Progenitor cell of endocrine pancreas (in vitro differentiated cells): Measurements from ENCODE around the gene ZFAND3. TPM values are rescaled to one million over a fixed set of nuclear protein-coding genes. Genes with fewer than 3 reads are reported as not detected.
"Not testable (repeated sequence)": the region's sequence is repeated elsewhere in the genome, so short reads cannot be mapped to it uniquely, and the experiment has no call there.

ENCODE experiments used
- DNase-seq: peaks from one replicate; pipeline ENCODE4 v3.0.0; 2021; ENCODE audit warnings: low spot score; ENCODE audit not compliant: unreplicated experiment
- H3K27ac Mint-ChIP-seq: 2 replicates; pipeline ENCODE4 v1.8.0; 2021; ENCODE audit warnings: mild to moderate bottlenecking, moderate library complexity, mixed read lengths
- H3K27me3 Mint-ChIP-seq: 2 replicates; pipeline ENCODE4 v1.8.0; 2021; ENCODE audit warnings: mixed read lengths
- H3K36me3 Mint-ChIP-seq: 2 replicates; pipeline ENCODE4 v1.8.0; 2022; ENCODE audit warnings: mixed read lengths; ENCODE audit not compliant: insufficient read depth
- H3K4me1 Mint-ChIP-seq: 2 replicates; pipeline ENCODE4 v1.8.0; 2021; ENCODE audit warnings: low read depth, mixed read lengths
- H3K4me3 Mint-ChIP-seq: 2 replicates; pipeline ENCODE4 v1.8.0; 2021; ENCODE audit warnings: low read depth, mild to moderate bottlenecking, moderate library complexity, mixed read lengths
- H3K9me3 Mint-ChIP-seq: 2 replicates; pipeline ENCODE4 v1.8.0; 2021; ENCODE audit warnings: low read depth, mixed read lengths
- total RNA-seq: library from RNA; stranded (reverse); gene quantifications from 2 replicates; pipeline ENCODE4 v1.2.1, GENCODE V29; 2021
- TF ChIP-seq, protein P1 (sequence below): fragments of 200-600 bp; sonication (generic); IDR thresholded peaks from one replicate; pipeline ENCODE4 v1.5.0; 2021; ENCODE audit warnings: antibody characterized with exemption, mild to moderate bottlenecking; ENCODE audit not compliant: unreplicated experiment

Gene ZFAND3
- total RNA-seq, 1 donor from 2014 or later: 102 TPM

- H3K4me1 Mint-ChIP-seq: no peaks in the 10 kb centered on the region
- H3K36me3 Mint-ChIP-seq: no peaks in the 10 kb centered on the region
- no peak overlapping the region for H3K27ac Mint-ChIP-seq
- TF ChIP-seq, protein P1, sequence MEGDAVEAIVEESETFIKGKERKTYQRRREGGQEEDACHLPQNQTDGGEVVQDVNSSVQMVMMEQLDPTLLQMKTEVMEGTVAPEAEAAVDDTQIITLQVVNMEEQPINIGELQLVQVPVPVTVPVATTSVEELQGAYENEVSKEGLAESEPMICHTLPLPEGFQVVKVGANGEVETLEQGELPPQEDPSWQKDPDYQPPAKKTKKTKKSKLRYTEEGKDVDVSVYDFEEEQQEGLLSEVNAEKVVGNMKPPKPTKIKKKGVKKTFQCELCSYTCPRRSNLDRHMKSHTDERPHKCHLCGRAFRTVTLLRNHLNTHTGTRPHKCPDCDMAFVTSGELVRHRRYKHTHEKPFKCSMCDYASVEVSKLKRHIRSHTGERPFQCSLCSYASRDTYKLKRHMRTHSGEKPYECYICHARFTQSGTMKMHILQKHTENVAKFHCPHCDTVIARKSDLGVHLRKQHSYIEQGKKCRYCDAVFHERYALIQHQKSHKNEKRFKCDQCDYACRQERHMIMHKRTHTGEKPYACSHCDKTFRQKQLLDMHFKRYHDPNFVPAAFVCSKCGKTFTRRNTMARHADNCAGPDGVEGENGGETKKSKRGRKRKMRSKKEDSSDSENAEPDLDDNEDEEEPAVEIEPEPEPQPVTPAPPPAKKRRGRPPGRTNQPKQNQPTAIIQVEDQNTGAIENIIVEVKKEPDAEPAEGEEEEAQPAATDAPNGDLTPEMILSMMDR: no peak
- no peaks in the 10 kb centered on the region for H3K27me3 Mint-ChIP-seq
- DNase-seq: no peak
- no peak overlapping the region for H3K4me3 Mint-ChIP-seq
- H3K9me3 Mint-ChIP-seq: no peaks in the 10 kb centered on the region
Observed at GRCh38 chr6:38043259-38043753, 223.8 kb downstream of the ZFAND3 start.

- Mint-ChIP-seq H3K4me3 (no peak overlapping the region), H3K27ac (no peak overlapping the region), H3K4me1 (no peaks in the 10 kb centered on the region), H3K9me3 (no peaks in the 10 kb centered on the region), H3K36me3 (no peaks in the 10 kb centered on the region), H3K27me3 (no peaks in the 10 kb centered on the region)
- TF ChIP-seq, protein P1: no peak
- DNase-seq: no peak
Observed at GRCh38 chr6:38045701-38046305, 226.3 kb downstream of the ZFAND3 start.

GRCh38 chr6:38047562-38047961 lies 228.0 kb downstream of the ZFAND3 start:
- Mint-ChIP-seq H3K27ac (no peak overlapping the region), H3K4me1 (no peaks in the 10 kb centered on the region), H3K36me3 (no peaks in the 10 kb centered on the region), H3K9me3 (no peaks in the 10 kb centered on the region), H3K27me3 (no peaks in the 10 kb centered on the region), H3K4me3 (no peak overlapping the region)
- TF ChIP-seq, protein P1: no peak
- no peak for DNase-seq

GRCh38 chr6:38049861-38050397 lies 230.4 kb downstream of the ZFAND3 start:
- H3K4me3 Mint-ChIP-seq, H3K9me3 Mint-ChIP-seq, DNase-seq, H3K27me3 Mint-ChIP-seq, H3K36me3 Mint-ChIP-seq, H3K27ac Mint-ChIP-seq: not testable (repeated sequence)
- peaks cover 14% of the 10 kb centered on the region for H3K4me1 Mint-ChIP-seq

DNA sequence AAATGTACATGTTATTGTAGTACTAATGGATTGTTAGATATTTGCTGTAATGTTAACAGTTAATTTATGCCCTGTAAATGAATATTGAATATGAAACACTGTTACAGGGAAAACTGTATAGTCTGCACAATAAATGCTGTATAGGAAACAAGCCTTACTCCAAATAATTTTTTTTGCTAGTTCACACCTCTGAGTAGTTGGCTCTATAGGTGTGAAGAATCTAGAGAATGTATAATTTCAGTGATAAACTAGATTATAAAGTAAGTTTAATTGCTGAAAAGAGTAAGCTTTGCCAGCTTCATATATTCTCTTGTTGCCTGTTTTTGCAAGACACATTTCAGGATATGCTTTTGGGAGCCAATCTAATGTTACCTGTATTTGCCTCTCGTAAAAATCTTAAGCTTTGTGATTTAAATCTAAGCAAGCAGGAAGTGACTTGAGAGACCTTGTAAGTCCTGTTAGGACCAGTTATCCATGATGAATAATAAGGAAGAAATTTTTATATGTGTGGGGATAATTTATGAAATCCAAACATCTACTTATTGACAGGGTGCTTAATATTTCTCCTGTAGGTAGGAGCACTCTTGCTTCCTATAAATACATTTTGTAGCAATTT lies 232.4 kb downstream of the ZFAND3 start:
- Mint-ChIP-seq H3K4me3 (no peak overlapping the region), H3K9me3 (no peaks in the 10 kb centered on the region), H3K27ac (no peak overlapping the region), H3K36me3 (no peaks in the 10 kb centered on the region), H3K27me3 (no peaks in the 10 kb centered on the region), H3K4me1 (peaks cover 30% of the 10 kb centered on the region)
- DNase-seq: no peak
- TF ChIP-seq, protein P1: no peak
